Measurements from ENCODE around the gene STXBP5.

- TF ChIP-seq CTCF (IDR thresholded peaks at IDR 0.05) (no peak), POLR2A (IDR thresholded peaks at IDR 0.05) (no peak)
These were observed 225.6 kb downstream of the STXBP5 start for GRCh38 chr6:147429794-147430193.
